Measurements from ENCODE around the gene CCDC88C.
A peak's percentile ranks its signal among the peaks of the same experiment; 100 is the strongest.
"Not testable (repeated sequence)": the region's sequence is repeated elsewhere in the genome, so short reads cannot be mapped to it uniquely, and the experiment has no call there.

Gene CCDC88C

GRCh38 chr14:91272341-91273272, 145.0 kb downstream of the CCDC88C start:
- no peak overlapping the region for H3K4me3 ChIP-seq (replicated peaks in 1 of 2; ENCODE audit: low read depth in 2 of 2, low read length in 2 of 2)
- TF ChIP-seq CTCF (IDR thresholded peaks at IDR 0.05; ENCODE audit: low read depth, low read length) = no peak
- no peak for DNase-seq (ENCODE audit: low read depth in 2 of 2)

- H3K4me3 ChIP-seq (replicated peaks in 1 of 2; ENCODE audit: low read depth in 2 of 2, low read length in 2 of 2) = no peak overlapping the region
- TF ChIP-seq CTCF (IDR thresholded peaks at IDR 0.05; ENCODE audit: low read depth, low read length) = no peak
- DNase-seq (ENCODE audit: low read depth in 2 of 2) = no peak
Observed at GRCh38 chr14:91271639-91272038, 146.0 kb downstream of the CCDC88C start.

- no peak for TF ChIP-seq CTCF (IDR thresholded peaks at IDR 0.05; ENCODE audit: low read depth, low read length)
- DNase-seq (ENCODE audit: low read depth in 2 of 2) = no peak
- no peak overlapping the region for H3K4me3 ChIP-seq (replicated peaks in 1 of 2; ENCODE audit: low read depth in 2 of 2, low read length in 2 of 2)
Observed at GRCh38 chr14:91270619-91271018, 147.0 kb downstream of the CCDC88C start.

GRCh38 chr14:91270188-91270587, 147.4 kb downstream of the CCDC88C start:
- DNase-seq (ENCODE audit: low read depth in 2 of 2) = no peak
- TF ChIP-seq CTCF (IDR thresholded peaks at IDR 0.05; ENCODE audit: low read depth, low read length) = no peak
- H3K4me3 ChIP-seq (replicated peaks in 1 of 2; ENCODE audit: low read depth in 2 of 2, low read length in 2 of 2) = no peak overlapping the region

GRCh38 chr14:91269076-91269991, 148.3 kb downstream of the CCDC88C start:
- peak in 1 of 2 donors; percentile 48 for DNase-seq (ENCODE audit: low read depth in 2 of 2)
- no peak overlapping the region for H3K4me3 ChIP-seq (replicated peaks in 1 of 2; ENCODE audit: low read depth in 2 of 2, low read length in 2 of 2)
- no peak for TF ChIP-seq CTCF (IDR thresholded peaks at IDR 0.05; ENCODE audit: low read depth, low read length)

GRCh38 chr14:91267965-91268437, 149.6 kb downstream of the CCDC88C start:
- no peak overlapping the region for H3K4me3 ChIP-seq (replicated peaks in 1 of 2; ENCODE audit: low read depth in 2 of 2, low read length in 2 of 2)
- no peak for TF ChIP-seq CTCF (IDR thresholded peaks at IDR 0.05; ENCODE audit: low read depth, low read length)
- DNase-seq (ENCODE audit: low read depth in 2 of 2) = no peak

GRCh38 chr14:91266276-91266675, 151.3 kb downstream of the CCDC88C start:
- H3K4me3 ChIP-seq (replicated peaks in 1 of 2; ENCODE audit: low read depth in 2 of 2, low read length in 2 of 2) = not testable (repeated sequence)

More at GRCh38 chr14:91266276-91266675, 151.3 kb downstream of the CCDC88C start:
- not testable (repeated sequence) for DNase-seq (ENCODE audit: low read depth in 2 of 2)

Measured in cardiac fibroblast (primary cell).